ENCODE data around the gene PTGDS. TPM values are rescaled to one million over a fixed set of nuclear protein-coding genes. Genes with fewer than 3 reads are reported as not detected.

The PTGDS gene
- total and polyA plus RNA-seq, 10 donors = 134 to 1,396 (median 412) TPM

- TF ChIP-seq POLR2A (IDR thresholded peaks at IDR 0.05) (no peak), POLR2AphosphoS5 (IDR thresholded peaks at IDR 0.05) (no peak)
- TF ChIP-seq, protein P1, sequence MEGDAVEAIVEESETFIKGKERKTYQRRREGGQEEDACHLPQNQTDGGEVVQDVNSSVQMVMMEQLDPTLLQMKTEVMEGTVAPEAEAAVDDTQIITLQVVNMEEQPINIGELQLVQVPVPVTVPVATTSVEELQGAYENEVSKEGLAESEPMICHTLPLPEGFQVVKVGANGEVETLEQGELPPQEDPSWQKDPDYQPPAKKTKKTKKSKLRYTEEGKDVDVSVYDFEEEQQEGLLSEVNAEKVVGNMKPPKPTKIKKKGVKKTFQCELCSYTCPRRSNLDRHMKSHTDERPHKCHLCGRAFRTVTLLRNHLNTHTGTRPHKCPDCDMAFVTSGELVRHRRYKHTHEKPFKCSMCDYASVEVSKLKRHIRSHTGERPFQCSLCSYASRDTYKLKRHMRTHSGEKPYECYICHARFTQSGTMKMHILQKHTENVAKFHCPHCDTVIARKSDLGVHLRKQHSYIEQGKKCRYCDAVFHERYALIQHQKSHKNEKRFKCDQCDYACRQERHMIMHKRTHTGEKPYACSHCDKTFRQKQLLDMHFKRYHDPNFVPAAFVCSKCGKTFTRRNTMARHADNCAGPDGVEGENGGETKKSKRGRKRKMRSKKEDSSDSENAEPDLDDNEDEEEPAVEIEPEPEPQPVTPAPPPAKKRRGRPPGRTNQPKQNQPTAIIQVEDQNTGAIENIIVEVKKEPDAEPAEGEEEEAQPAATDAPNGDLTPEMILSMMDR (IDR thresholded peaks at IDR 0.05 in 8 of 11, conservative IDR thresholded peaks at IDR 0.05 in 3 of 11) = no peak
- 94 to 99% (median 96%) methylated on average over 4 of the region's 4 CpGs for WGBS, 5 donors
- intact Hi-C loops (cut with DNase I; ENCODE audit: low total_unique reads) = no loop called here
- Histone ChIP-seq H3K27ac (no peak overlapping the region), H3K4me3 (no peak overlapping the region), H3K36me3 (peaks cover 0 to 8% (median 2%) of the 10 kb centered on the region in 6 donors), H3K9me3 (no peaks in the 10 kb centered on the region), H3K27me3 (replicated peaks in 1 of 7) (peaks cover 5 to 34% (median 23%) of the 10 kb centered on the region in 7 donors), H3K4me1 (peaks cover 9 to 46% (median 37%) of the 10 kb centered on the region in 6 donors)
- DNase-seq = no peak
Observed at GRCh38 chr9:136988872-136989271, 11.6 kb downstream of the PTGDS start.

DNA sequence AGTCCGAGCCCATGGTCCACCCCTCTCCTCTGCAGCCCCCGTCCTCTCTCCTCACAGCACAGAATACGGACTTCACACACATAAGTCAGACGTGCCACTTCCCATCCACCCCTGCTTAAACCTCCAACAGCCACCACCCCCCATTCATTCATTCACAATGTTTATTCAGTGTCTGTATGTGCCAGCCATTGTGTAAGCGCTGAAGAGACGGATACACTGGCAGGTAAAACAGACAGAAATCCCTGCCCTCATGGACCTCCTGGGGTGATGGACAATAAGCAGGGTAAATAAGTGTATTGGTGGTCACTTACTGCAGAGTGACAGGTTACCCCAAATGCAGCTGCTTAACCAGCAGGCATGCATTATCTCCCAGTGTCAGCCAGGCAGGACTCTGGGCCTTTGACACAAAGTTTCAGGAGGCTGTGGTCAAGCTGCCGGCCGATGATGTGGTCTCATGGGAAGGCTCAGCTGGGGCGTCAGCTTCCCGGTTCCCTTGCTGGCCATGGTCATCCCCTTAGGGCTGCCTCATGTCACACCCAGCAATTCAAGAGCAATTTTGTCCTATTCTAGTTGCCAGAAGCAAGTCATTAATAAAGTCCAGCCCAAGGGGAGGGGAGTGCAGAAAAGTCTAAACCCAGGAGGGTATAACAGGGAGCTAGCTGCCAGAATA lies 13.1 kb downstream of the PTGDS start:
- no peak for DNase-seq
- peak overlapping the region in 2 of 8 donors; percentile 94 for H3K27ac ChIP-seq
- H3K36me3 ChIP-seq = peaks cover 0 to 21% (median 4%) of the 10 kb centered on the region in 6 donors
- peaks cover 9 to 49% (median 43%) of the 10 kb centered on the region in 6 donors for H3K4me1 ChIP-seq
- peaks cover under 1 to 30% (median 11%) of the 10 kb centered on the region in 7 donors for H3K27me3 ChIP-seq (replicated peaks in 1 of 7)
- TF ChIP-seq POLR2A (IDR thresholded peaks at IDR 0.05) (no peak), POLR2AphosphoS5 (IDR thresholded peaks at IDR 0.05) (no peak)
- TF ChIP-seq, protein P1 (IDR thresholded peaks at IDR 0.05 in 8 of 11, conservative IDR thresholded peaks at IDR 0.05 in 3 of 11) = no peak
- no peaks in the 10 kb centered on the region for H3K9me3 ChIP-seq
- H3K4me3 ChIP-seq = no peak overlapping the region
- 79 to 93% (median 92%) methylated on average over 10 of the region's 10 CpGs for WGBS, 5 donors
- intact Hi-C loops (cut with DNase I; ENCODE audit: low total_unique reads) = no loop called here

DNA sequence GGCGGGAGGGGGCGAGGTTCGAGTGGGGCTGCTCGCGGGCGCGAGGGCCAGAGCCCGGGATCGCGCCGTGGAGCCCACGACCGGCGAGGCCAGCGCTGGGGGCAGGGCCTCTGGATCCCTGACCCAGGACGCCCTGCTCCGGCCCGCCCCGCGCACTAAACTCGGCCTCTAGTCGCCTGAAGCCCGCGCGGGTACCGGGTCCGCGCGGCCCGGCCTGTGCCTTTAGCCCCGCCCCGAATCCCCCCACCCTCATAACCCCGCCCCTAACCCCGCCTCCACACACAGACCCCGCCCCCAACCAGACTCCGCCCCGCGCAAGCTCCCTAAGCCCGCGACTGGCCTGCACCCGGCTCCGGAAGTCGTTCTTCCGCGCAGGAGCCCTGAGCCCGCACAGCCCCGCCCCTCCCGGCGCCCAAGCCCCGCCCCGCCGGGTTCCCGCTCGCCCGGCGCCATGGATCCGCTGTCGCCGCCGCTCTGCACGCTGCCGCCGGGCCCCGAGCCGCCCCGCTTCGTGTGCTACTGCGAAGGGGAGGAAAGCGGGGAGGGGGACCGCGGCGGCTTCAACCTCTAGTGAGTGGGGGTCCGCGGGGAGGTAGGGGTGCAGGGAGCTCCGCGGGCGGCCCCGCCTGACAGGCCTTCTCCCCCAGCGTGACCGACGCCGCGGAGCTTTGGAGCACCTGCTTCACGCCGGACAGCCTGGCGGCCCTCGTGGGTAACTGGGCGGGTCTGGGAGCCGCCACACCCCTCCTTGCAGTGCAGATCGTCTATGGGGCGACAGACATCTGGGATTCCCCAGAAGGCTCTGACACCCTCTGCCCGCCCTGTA lies 14.9 kb downstream of the PTGDS start, which contains the start of gene PAXX:
Gene PAXX (plus strand): TSS at position 430 of the 826 bp plus-strand sequence. CDS start 22 bp downstream, at position 452.
- peaks cover 26 to 61% (median 57%) of the 10 kb centered on the region in 6 donors for H3K4me1 ChIP-seq
- WGBS, 5 donors = 1 to 2% (median 1%) methylated on average over 37 to 92 of the region's 92 CpGs
- H3K27me3 ChIP-seq (replicated peaks in 1 of 7) = peaks cover 0 to 30% (median 0%) of the 10 kb centered on the region in 7 donors
- DNase-seq = peak; percentile 99
- H3K4me3 ChIP-seq = peak within 1 kb of the TSS; percentile 50 to 96 (median 78)
- TF ChIP-seq POLR2AphosphoS5 (IDR thresholded peaks at IDR 0.05) = peak; percentile 84 to 86 (median 86)
- TF ChIP-seq, protein P1 (IDR thresholded peaks at IDR 0.05 in 8 of 11, conservative IDR thresholded peaks at IDR 0.05 in 3 of 11) = no peak
- peak in 1 of 3 donors; percentile 46 for TF ChIP-seq POLR2A (IDR thresholded peaks at IDR 0.05)
- H3K27ac ChIP-seq = peak within 1 kb of the TSS; percentile 87 to 94 (median 92)
- H3K36me3 ChIP-seq = peaks cover 0 to 21% (median 4%) of the 10 kb centered on the region in 6 donors
- H3K9me3 ChIP-seq = no peaks in the 10 kb centered on the region
- intact Hi-C loops (cut with DNase I; ENCODE audit: low total_unique reads) = no loop called here
